Neuronal stem cell (in vitro differentiated cells): Measurements from ENCODE around the gene FARS2.

Experiments used
- DNase-seq: peaks from one replicate; pipeline ENCODE4 v3.0.0-alpha.2; 2013; ENCODE audit warnings: low spot score
- H2AFZ ChIP-seq: one replicate; pipeline ENCODE4 v1.6.1; 2013; ENCODE audit warnings: mild to moderate bottlenecking, low read length, inconsistent platforms
- H2AK5ac ChIP-seq: 2 replicates; pipeline ENCODE4 v1.6.1; 2013; ENCODE audit warnings: low read depth, mild to moderate bottlenecking, inconsistent platforms, low read length, moderate library complexity, mixed read lengths
- H2BK120ac ChIP-seq: 2 replicates; pipeline ENCODE4 v1.6.1; 2013; ENCODE audit warnings: low read depth, mild to moderate bottlenecking, inconsistent platforms, low read length, moderate library complexity, mixed read lengths
- H2BK12ac ChIP-seq: one replicate; pipeline ENCODE4 v1.6.1; 2013; ENCODE audit warnings: low read length, inconsistent platforms
- H2BK15ac ChIP-seq: 2 replicates; pipeline ENCODE4 v1.6.1; 2013; ENCODE audit warnings: mild to moderate bottlenecking, low read length, inconsistent platforms, mixed read lengths
- H2BK5ac ChIP-seq: one replicate; pipeline ENCODE4 v1.6.1; 2013; ENCODE audit warnings: inconsistent platforms, mild to moderate bottlenecking, low read length, moderate library complexity
- H3K14ac ChIP-seq: one replicate; pipeline ENCODE4 v1.6.1; 2013; ENCODE audit warnings: low read length, inconsistent platforms
- H3K18ac ChIP-seq: 2 replicates; pipeline ENCODE4 v1.6.1; 2013; ENCODE audit warnings: low read length, inconsistent platforms
- H3K23ac ChIP-seq: 2 replicates; pipeline ENCODE4 v1.6.1; 2013; ENCODE audit warnings: low read depth, mild to moderate bottlenecking, mixed read lengths, low read length, inconsistent platforms; ENCODE audit not compliant: poor library complexity
- H3K27ac ChIP-seq: replicated peaks from 3 replicates; pipeline ENCODE4 v1.5.1; 2013; ENCODE audit warnings: low read length, inconsistent platforms
- H3K27me3 ChIP-seq, 3 experiments: 2 replicates each; pipeline ENCODE4 v1.6.1; 2013; ENCODE audit warnings: low read length in 3 of 3, mild to moderate bottlenecking in 2 of 3, inconsistent platforms in 1 of 3, low read depth in 1 of 3, mixed read lengths in 1 of 3, moderate library complexity in 1 of 3; ENCODE audit not compliant: control insufficient read depth in 3 of 3, insufficient read depth in 3 of 3
- H3K36me3 ChIP-seq, 2 donors: replicated peaks in 1 of 2; 2 replicates each; pipeline ENCODE4 v1.6.1; 2013; ENCODE audit warnings: low read length in 2 of 2; ENCODE audit not compliant: control insufficient read depth in 2 of 2, insufficient read depth in 2 of 2
- H3K4ac ChIP-seq: 2 replicates; pipeline ENCODE4 v1.6.1; 2013; ENCODE audit warnings: inconsistent platforms, mild to moderate bottlenecking, low read length, moderate library complexity
- H3K4me1 ChIP-seq, 2 donors: 1 replicate in 1 of 2; 2 replicates in 1 of 2; pipeline ENCODE4 v1.6.1; 2013; ENCODE audit warnings: low read length in 2 of 2, low read depth in 1 of 2; ENCODE audit not compliant: control insufficient read depth in 2 of 2, insufficient read depth in 1 of 2
- H3K4me2 ChIP-seq: one replicate; pipeline ENCODE4 v1.6.1; 2013; ENCODE audit warnings: mild to moderate bottlenecking, low read length, inconsistent platforms; ENCODE audit not compliant: insufficient read depth, poor library complexity, severe bottlenecking
- H3K4me3 ChIP-seq, 2 donors: 2 replicates each; pipeline ENCODE4 v1.5.1; 2013; ENCODE audit warnings: low read length in 2 of 2, mild to moderate bottlenecking in 2 of 2, inconsistent platforms in 1 of 2, moderate library complexity in 1 of 2
- H3K79me1 ChIP-seq: one replicate; pipeline ENCODE4 v1.6.1; 2013; ENCODE audit warnings: low read depth, mild to moderate bottlenecking, inconsistent platforms, low read length, moderate library complexity
- H3K9ac ChIP-seq: one replicate; pipeline ENCODE4 v1.6.1; 2013; ENCODE audit warnings: mild to moderate bottlenecking, low read depth, low read length, inconsistent platforms; ENCODE audit not compliant: poor library complexity
- H3K9me3 ChIP-seq, 2 donors: replicated peaks in 1 of 2; 2 replicates each; pipeline versions ENCODE3 to v1.6.1; 2013; ENCODE audit warnings: low read length in 2 of 2, mild to moderate bottlenecking in 2 of 2, inconsistent platforms in 1 of 2, low read depth in 1 of 2, mixed read lengths in 1 of 2, moderate library complexity in 1 of 2; ENCODE audit not compliant: control insufficient read depth in 2 of 2, insufficient read depth in 1 of 2
- H4K8ac ChIP-seq: one replicate; pipeline ENCODE4 v1.6.1; 2013; ENCODE audit warnings: low read depth, mild to moderate bottlenecking, inconsistent platforms, low read length, moderate library complexity
- H4K91ac ChIP-seq: one replicate; pipeline ENCODE4 v1.6.1; 2013; ENCODE audit warnings: low read length, low read depth, mild to moderate bottlenecking, inconsistent platforms; ENCODE audit not compliant: poor library complexity
- WGBS, 2 donors: extraction: QIAGEN DNeasy Blood & Tissue Kit; methylation state at CpG; one replicate each; pipeline ENCODE4 v1.1.7; 2013; ENCODE audit warnings: missing lambda C conversion rate in 2 of 2, mixed read lengths in 1 of 2; ENCODE audit not compliant: insufficient read length in 2 of 2, insufficient replicate concordance in 1 of 2; ENCODE audit errors: extremely low coverage in 2 of 2; 5-methylcytosine and 5-hydroxymethylcytosine counted together

Gene FARS2

DNA sequence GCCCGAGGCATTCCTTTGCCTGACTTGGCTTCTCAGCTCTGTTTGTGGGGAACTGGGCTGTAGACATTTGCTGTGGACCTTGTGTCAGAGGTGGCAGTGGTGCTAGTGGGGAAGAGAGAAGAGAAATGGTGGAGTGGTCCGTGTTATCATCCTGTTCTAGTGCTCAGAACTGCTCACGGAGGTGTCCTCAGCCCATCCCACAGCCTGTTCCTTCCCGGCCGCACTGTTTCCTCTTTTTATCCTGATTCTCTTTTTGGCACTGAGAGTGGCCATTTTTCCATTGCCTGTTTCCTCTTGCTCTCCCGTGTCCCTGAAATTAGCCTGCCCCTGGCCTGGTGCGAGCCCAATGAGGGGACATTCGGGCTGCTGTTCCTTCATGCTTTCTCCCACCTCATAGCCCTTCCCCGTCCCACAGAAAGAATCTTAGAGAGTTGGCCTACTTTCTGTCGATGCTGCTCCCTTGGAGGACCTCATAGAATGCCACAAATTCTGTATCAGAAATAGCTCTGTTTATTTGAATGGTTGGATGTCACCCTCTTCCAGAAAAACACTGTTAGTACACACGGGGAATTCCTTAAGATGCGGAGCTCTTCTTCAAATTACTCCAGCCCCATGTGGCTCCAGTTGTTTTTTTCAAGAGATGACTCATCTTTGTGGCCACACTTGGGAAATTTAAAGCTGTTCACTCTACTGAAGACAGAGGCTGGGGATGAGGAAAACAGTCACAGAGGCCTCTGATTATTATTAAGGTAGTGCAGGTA lies 26.1 kb downstream of the FARS2 start:
- Histone ChIP-seq H3K23ac (no peak overlapping the region), H2AFZ (no peak overlapping the region), H3K79me1 (no peaks in the 10 kb centered on the region), H3K9ac (no peak overlapping the region), H3K14ac (no peak overlapping the region), H3K27ac (no peak overlapping the region), H3K4me3 (no peak overlapping the region), H2BK120ac (no peak overlapping the region), H3K27me3 (no peaks in the 10 kb centered on the region), H2BK5ac (no peak overlapping the region), H3K4ac (no peak overlapping the region), H3K4me1 (no peaks in the 10 kb centered on the region), H3K18ac (no peak overlapping the region), H3K36me3 (no peaks in the 10 kb centered on the region), H3K4me2 (no peak overlapping the region), H3K9me3 (no peaks in the 10 kb centered on the region), H4K8ac (no peak overlapping the region), H2AK5ac (no peak overlapping the region), H2BK12ac (no peak overlapping the region), H2BK15ac (no peak overlapping the region), H4K91ac (no peak overlapping the region)
- WGBS, 2 donors, result no CpG with 5 or more reads among the region's 12 CpGs
- no peak for DNase-seq

DNA sequence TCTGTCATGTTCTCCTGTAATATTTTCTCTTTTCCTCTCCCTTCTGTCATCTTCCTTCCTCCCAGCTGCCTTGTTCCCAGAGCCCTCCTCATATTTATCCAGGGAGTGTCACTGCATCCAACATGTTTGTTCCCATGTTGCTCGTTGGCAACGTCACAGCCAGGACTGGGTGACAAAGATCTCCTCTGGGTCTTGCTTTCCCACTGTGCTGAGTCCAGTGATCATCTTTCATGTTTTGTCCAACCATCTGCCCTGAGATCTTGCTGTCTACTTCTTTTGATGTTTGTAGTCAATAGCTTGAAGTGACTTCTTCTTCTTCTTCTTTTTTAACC lies 26.6 kb downstream of the FARS2 start:
- no peaks in the 10 kb centered on the region for H3K36me3 ChIP-seq
- no peaks in the 10 kb centered on the region for H3K4me1 ChIP-seq
- no peaks in the 10 kb centered on the region for H3K79me1 ChIP-seq
- no peak overlapping the region for H2AFZ ChIP-seq
- H3K18ac ChIP-seq, result no peak overlapping the region
- H3K27ac ChIP-seq, result no peak overlapping the region
- H2BK12ac ChIP-seq, result no peak overlapping the region
- no peak overlapping the region for H3K4me3 ChIP-seq
- no peak overlapping the region for H3K23ac ChIP-seq
- H2BK15ac ChIP-seq, result no peak overlapping the region
- no peak overlapping the region for H3K9ac ChIP-seq
- H3K14ac ChIP-seq, result no peak overlapping the region
- no peaks in the 10 kb centered on the region for H3K9me3 ChIP-seq
- H2AK5ac ChIP-seq, result no peak overlapping the region
- DNase-seq, result no peak
- H4K91ac ChIP-seq, result no peak overlapping the region
- H3K27me3 ChIP-seq, result no peaks in the 10 kb centered on the region
- no CpG with 5 or more reads among the region's 2 CpGs for WGBS, 2 donors
- H3K4me2 ChIP-seq, result no peak overlapping the region
- no peak overlapping the region for H3K4ac ChIP-seq
- H2BK5ac ChIP-seq, result no peak overlapping the region
- H4K8ac ChIP-seq, result no peak overlapping the region
- H2BK120ac ChIP-seq, result no peak overlapping the region

DNA sequence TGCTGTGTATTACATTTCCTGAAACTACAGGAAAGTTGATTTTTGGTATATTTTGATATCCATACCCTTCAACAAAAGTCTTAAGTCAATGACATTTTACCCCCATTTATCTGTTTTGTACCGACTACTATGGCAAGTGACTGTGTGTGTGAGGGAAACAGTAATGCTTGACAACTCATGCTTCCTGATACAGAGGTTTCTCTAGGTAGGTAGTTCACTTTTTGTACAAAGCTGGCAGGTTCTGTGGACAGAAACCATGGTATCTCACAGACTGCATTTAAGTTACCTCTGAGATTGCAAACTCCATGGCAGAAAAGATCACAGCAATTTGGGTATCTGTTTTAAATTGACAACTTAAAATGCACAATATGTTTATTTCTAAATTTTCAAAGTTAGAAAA lies 28.8 kb downstream of the FARS2 start:
- Histone ChIP-seq H3K4me1 (no peaks in the 10 kb centered on the region), H3K4me3 (no peak overlapping the region), H3K4me2 (no peak overlapping the region), H3K79me1 (no peaks in the 10 kb centered on the region), H2AFZ (no peak overlapping the region), H3K14ac (no peak overlapping the region), H3K4ac (no peak overlapping the region), H4K91ac (no peak overlapping the region), H2BK5ac (no peak overlapping the region), H2BK12ac (no peak overlapping the region), H3K27me3 (no peaks in the 10 kb centered on the region), H3K36me3 (no peaks in the 10 kb centered on the region), H3K27ac (no peak overlapping the region), H2BK15ac (no peak overlapping the region), H2AK5ac (no peak overlapping the region), H4K8ac (no peak overlapping the region), H2BK120ac (no peak overlapping the region), H3K23ac (no peak overlapping the region), H3K18ac (no peak overlapping the region), H3K9ac (no peak overlapping the region), H3K9me3 (no peaks in the 10 kb centered on the region)
- WGBS, 2 donors, result no CpG with 5 or more reads among the region's 1 CpG
- DNase-seq, result no peak

DNA sequence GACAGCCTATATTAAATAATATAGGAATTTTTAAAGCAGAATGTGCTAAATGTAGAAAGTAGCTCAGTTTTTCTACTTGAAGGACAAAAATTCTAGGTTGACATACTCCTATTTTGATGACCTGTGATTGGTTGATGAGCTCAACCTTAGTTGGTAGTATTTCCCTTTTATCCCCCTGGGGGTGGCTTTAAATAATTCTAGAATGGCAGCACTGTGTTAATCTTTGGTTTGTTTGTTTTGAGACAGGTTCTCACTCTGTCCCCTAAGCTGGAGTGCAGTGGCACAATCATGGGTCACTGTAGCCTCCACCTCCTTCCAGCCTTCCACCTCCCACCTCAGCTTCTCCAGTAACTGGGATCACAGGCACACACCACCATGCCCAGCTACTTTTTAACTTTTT lies 29.2 kb downstream of the FARS2 start:
- no peak overlapping the region for H2AFZ ChIP-seq
- H3K9me3 ChIP-seq, result no peaks in the 10 kb centered on the region
- H3K36me3 ChIP-seq, result no peaks in the 10 kb centered on the region
- H3K4me3 ChIP-seq, result no peak overlapping the region
- H2BK15ac ChIP-seq, result no peak overlapping the region
- no peak overlapping the region for H3K9ac ChIP-seq
- no peak overlapping the region for H2BK5ac ChIP-seq
- no peak overlapping the region for H4K91ac ChIP-seq
- no peak overlapping the region for H3K18ac ChIP-seq
- no peak overlapping the region for H4K8ac ChIP-seq
- no peak overlapping the region for H3K4ac ChIP-seq
- H3K23ac ChIP-seq, result no peak overlapping the region
- no peak overlapping the region for H3K27ac ChIP-seq
- H3K27me3 ChIP-seq, result no peaks in the 10 kb centered on the region
- H2BK12ac ChIP-seq, result no peak overlapping the region
- H3K79me1 ChIP-seq, result no peaks in the 10 kb centered on the region
- no peak overlapping the region for H3K14ac ChIP-seq
- H3K4me2 ChIP-seq, result no peak overlapping the region
- H2BK120ac ChIP-seq, result no peak overlapping the region
- DNase-seq, result no peak
- no peaks in the 10 kb centered on the region for H3K4me1 ChIP-seq
- H2AK5ac ChIP-seq, result no peak overlapping the region
